Testis (tissue), 2 donors: Measurements from ENCODE around the gene TGOLN2.
"Not testable (repeated sequence)": the region's sequence is repeated elsewhere in the genome, so short reads cannot be mapped to it uniquely, and the experiment has no call there.

Experiments
- CTCF ChIP-seq, 3 experiments: fragments of 450-650 bp in 2 of 3; fragments of 200-600 bp in 1 of 3; sonication (generic) in 1 of 3; IDR thresholded peaks; one replicate each; pipeline ENCODE4 v1.5.1; 2016 to 2019; ENCODE audit warnings: antibody characterized with exemption in 3 of 3, mild to moderate bottlenecking in 2 of 3, moderate library complexity in 1 of 3
- POLR2A ChIP-seq: fragments of 450-650 bp; IDR thresholded peaks from one replicate; pipeline ENCODE4 v1.6.1; 2017; ENCODE audit warnings: antibody characterized with exemption, mild to moderate bottlenecking, moderate library complexity

- TF ChIP-seq POLR2A; CTCF (IDR thresholded peaks at IDR 0.05): not testable (repeated sequence)
Observed at GRCh38 chr2:85333877-85334276, 6.1 kb upstream of the TGOLN2 start.
